Measurements from ENCODE around the gene TMEM82. TPM values are rescaled to one million over a fixed set of nuclear protein-coding genes. Genes with fewer than 3 reads are reported as not detected.

Gene TMEM82
- polyA plus RNA-seq, 1 experiment: not detected

DNA sequence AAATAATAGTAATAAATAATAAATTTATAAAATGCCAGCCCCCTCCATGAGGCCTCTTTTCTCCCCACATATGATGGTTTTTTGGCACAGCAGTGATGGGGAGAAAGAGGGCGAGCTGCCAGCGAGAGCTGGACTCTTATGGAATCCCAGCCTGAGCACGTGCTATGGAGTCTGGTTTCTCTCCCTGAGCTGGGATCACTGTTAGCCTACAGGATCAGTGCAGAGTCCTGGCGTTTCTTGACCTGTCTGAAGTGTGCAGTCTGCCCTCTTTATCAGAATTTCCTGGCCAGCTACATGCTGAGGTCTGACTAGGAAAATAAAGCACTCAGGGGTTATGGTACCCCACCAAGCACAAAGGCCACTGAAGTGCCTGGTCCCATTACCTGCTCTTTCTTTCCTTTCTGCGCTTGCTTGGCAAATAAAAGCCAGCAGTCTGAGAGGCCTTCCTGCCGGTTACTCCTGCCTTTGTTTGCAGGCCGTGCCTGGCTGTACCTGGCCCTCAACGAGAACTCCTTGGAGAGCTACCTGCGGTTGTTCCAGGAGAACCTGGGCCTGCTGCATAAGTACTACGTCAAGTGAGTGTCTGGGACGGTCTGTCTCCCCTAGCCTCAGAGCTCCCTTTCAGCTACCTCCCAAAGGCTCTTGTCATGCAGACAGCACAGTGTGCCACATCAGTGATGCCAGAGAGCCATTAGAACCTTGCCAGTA lies 24.7 kb upstream of the TMEM82 start:
- no peak for DNase-seq (ENCODE audit: low read depth, low spot score)
- Histone ChIP-seq H3K4me3 (ENCODE audit: low read depth, low read length) (no peak overlapping the region), H3K27me3 (ENCODE audit: control insufficient read depth, insufficient read depth, low read length) (no peaks in the 10 kb centered on the region), H3K27ac (ENCODE audit: low read depth, low read length) (no peak overlapping the region), H3K9me3 (ENCODE audit: control insufficient read depth, insufficient read depth, low read length) (no peaks in the 10 kb centered on the region)
- ChIA-PET POLR2A (no interaction called here), CTCF (interaction anchor here (0.7 kb wide), 1 partner anchor 9 kb away, joined by 3 read pairs; no protein-coding TSS in a partner anchor)
- TF ChIP-seq CTCF (IDR thresholded peaks at IDR 0.05; ENCODE audit: low read depth, low read length): no peak

DNA sequence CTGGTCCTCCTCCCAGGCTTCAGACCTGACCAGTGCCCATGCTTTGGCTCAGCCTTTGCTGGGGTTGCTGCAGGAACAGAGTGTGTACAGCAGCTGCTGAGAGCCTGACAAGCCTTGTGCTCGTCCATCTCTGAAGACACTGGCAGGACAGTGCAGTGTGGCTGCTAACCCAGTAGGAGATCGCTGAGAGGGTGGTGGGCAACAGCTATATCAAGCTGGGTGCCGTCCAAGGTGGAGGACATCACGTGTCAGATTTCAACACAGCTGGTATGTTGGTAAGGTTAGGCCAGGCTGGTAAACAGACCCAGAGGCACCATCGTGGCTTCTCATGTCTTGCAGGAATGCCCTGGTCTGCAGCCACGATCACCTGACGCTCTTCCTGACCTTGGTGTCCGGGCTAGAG lies 24.1 kb upstream of the TMEM82 start:
- DNase-seq (ENCODE audit: low read depth, low spot score): no peak
- CTCF ChIA-PET: interaction anchor here (0.7 kb wide), 1 partner anchor 9 kb away, joined by 3 read pairs; no protein-coding TSS in a partner anchor
- POLR2A ChIA-PET: no interaction called here
- Histone ChIP-seq H3K27ac (ENCODE audit: low read depth, low read length) (no peak overlapping the region), H3K4me3 (ENCODE audit: low read depth, low read length) (no peak overlapping the region), H3K9me3 (ENCODE audit: control insufficient read depth, insufficient read depth, low read length) (no peaks in the 10 kb centered on the region), H3K27me3 (ENCODE audit: control insufficient read depth, insufficient read depth, low read length) (no peaks in the 10 kb centered on the region)
- no peak for TF ChIP-seq CTCF (IDR thresholded peaks at IDR 0.05; ENCODE audit: low read depth, low read length)

GRCh38 chr1:15719381-15720120 lies 22.7 kb upstream of the TMEM82 start:
- POLR2A ChIA-PET: no interaction called here
- H3K27ac ChIP-seq (ENCODE audit: low read depth, low read length): no peak overlapping the region
- no peak overlapping the region for H3K4me3 ChIP-seq (ENCODE audit: low read depth, low read length)
- no peaks in the 10 kb centered on the region; the same call in 1 of the 2 replicates for H3K9me3 ChIP-seq (ENCODE audit: control insufficient read depth, insufficient read depth, low read length)
- H3K27me3 ChIP-seq (ENCODE audit: control insufficient read depth, insufficient read depth, low read length): no peaks in the 10 kb centered on the region
- CTCF ChIA-PET: interaction anchor here (0.9 to 1.0 kb wide), 3 partner anchors 19 to 123 kb away, joined by 3 to 4 read pairs (median 3); no protein-coding TSS in a partner anchor
- DNase-seq (ENCODE audit: low read depth, low spot score): no peak
- TF ChIP-seq CTCF (IDR thresholded peaks at IDR 0.05; ENCODE audit: low read depth, low read length): no peak

- POLR2A ChIA-PET: no interaction called here
- Histone ChIP-seq H3K27ac (ENCODE audit: low read depth, low read length) (no peak overlapping the region), H3K9me3 (ENCODE audit: control insufficient read depth, insufficient read depth, low read length) (no peaks in the 10 kb centered on the region; the same call in 1 of the 2 replicates), H3K27me3 (ENCODE audit: control insufficient read depth, insufficient read depth, low read length) (no peaks in the 10 kb centered on the region), H3K4me3 (ENCODE audit: low read depth, low read length) (no peak overlapping the region)
- no peak for DNase-seq (ENCODE audit: low read depth, low spot score)
- CTCF ChIA-PET: interaction anchor here (0.6 kb wide), 1 partner anchor 21 kb away, joined by 3 read pairs; no protein-coding TSS in a partner anchor
- no peak for TF ChIP-seq CTCF (IDR thresholded peaks at IDR 0.05; ENCODE audit: low read depth, low read length)
Measured at GRCh38 chr1:15720861-15721260, 21.4 kb upstream of the TMEM82 start.

DNA sequence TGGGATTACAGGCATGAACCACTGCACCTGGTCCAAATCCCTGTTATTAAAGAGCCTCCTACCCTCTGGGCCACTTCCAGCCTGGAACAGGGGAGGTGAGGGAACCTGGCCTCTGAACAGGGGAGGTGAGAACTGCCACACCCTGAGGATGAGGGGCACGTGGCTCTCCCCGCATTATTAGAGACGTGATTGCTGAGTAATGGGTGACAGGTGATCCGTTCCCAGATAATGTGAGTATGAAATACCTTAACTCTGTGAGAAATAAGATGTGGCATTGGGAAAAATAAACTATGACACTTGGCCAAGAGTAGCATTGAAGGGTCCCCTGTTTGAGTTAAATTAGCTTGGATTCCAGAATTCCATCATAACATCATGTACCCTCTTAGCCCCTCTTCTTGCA lies 19.9 kb upstream of the TMEM82 start:
- POLR2A ChIA-PET: no interaction called here
- no peak overlapping the region for H3K27ac ChIP-seq (ENCODE audit: low read depth, low read length)
- DNase-seq (ENCODE audit: low read depth, low spot score): no peak
- H3K9me3 ChIP-seq (ENCODE audit: control insufficient read depth, insufficient read depth, low read length): no peaks in the 10 kb centered on the region; the same call in 1 of the 2 replicates
- CTCF ChIA-PET: interaction anchor here (0.6 kb wide), 1 partner anchor 127 kb away, joined by 3 read pairs; no protein-coding TSS in a partner anchor
- no peaks in the 10 kb centered on the region for H3K27me3 ChIP-seq (ENCODE audit: control insufficient read depth, insufficient read depth, low read length)
- no peak overlapping the region for H3K4me3 ChIP-seq (ENCODE audit: low read depth, low read length)
- TF ChIP-seq CTCF (IDR thresholded peaks at IDR 0.05; ENCODE audit: low read depth, low read length): no peak

Data from AG04450 (cell line).